HEK293 (cell line): ENCODE data around the gene ACKR1.

Experiments used
- CTCF ChIA-PET: fragments of 350-600 bp; formaldehyde crosslinking; extraction: SDS; loops from one replicate; lab custom pipeline; 2021; ENCODE audit warnings: antibody characterized with exemption; lab: Yijun Ruan, JAX
- POLR2A ChIA-PET: fragments of 300-600 bp; formaldehyde crosslinking; extraction: SDS; loops from one replicate; lab custom pipeline; 2020; ENCODE audit warnings: antibody characterized with exemption, inconsistent platforms; lab: Yijun Ruan, JAX
- H3K27ac ChIP-seq: fragments of 200-500 bp; sonication (Bioruptor generic); 2 replicates; pipeline ENCODE4 v1.5.1; 2014; ENCODE audit warnings: low read depth, low read length, control low read depth, inconsistent platforms; ENCODE audit errors: extremely low read depth
- H3K36me3 ChIP-seq, 2 experiments: fragments of 200-500 bp in 1 of 2; sonication (Bioruptor generic) in 1 of 2; 1 replicate in 1 of 2; 2 replicates in 1 of 2; pipeline ENCODE4 v1.5.1; 2014 to 2017; ENCODE audit warnings: inconsistent platforms in 2 of 2, low read length in 2 of 2; ENCODE audit not compliant: control insufficient read depth in 2 of 2, insufficient read depth in 1 of 2
- H3K4me1 ChIP-seq: fragments of 200-500 bp; sonication (Bioruptor generic); 2 replicates; pipeline ENCODE4 v1.5.1; 2014; ENCODE audit warnings: mild to moderate bottlenecking, low read length, inconsistent platforms; ENCODE audit not compliant: control insufficient read depth, insufficient read depth
- H3K4me3 ChIP-seq: 2 replicates; pipeline ENCODE4 v1.5.1; 2011; ENCODE audit warnings: low read depth, mild to moderate bottlenecking, control low read depth, low read length, moderate library complexity
- H3K9me3 ChIP-seq: fragments of 200-500 bp; sonication (Bioruptor generic); 2 replicates; pipeline ENCODE4 v1.5.1; 2014; ENCODE audit warnings: low read depth, low read length, inconsistent platforms; ENCODE audit not compliant: control insufficient read depth, insufficient read depth
- HOXA7 ChIP-seq: sonication (generic); formaldehyde crosslinking; IDR thresholded peaks from 2 replicates; pipeline ENCODE4 v1.8.1; 2022; ENCODE audit warnings: missing genetic modification reagents, borderline replicate concordance
- KLF17 ChIP-seq: fragments of 450-650 bp; formaldehyde crosslinking; IDR thresholded peaks from 2 replicates; pipeline ENCODE4 v1.5.1; 2016; ENCODE audit warnings: missing biosample characterization, missing genetic modification characterization
- KLF7 ChIP-seq: fragments of 450-650 bp; formaldehyde crosslinking; IDR thresholded peaks from 2 replicates; pipeline ENCODE4 v1.5.1; 2016; ENCODE audit warnings: missing biosample characterization, missing genetic modification characterization, borderline replicate concordance
- PRDM4 ChIP-seq: fragments of 450-650 bp; formaldehyde crosslinking; IDR thresholded peaks from 2 replicates; pipeline ENCODE4 v1.5.1; 2017; ENCODE audit warnings: missing biosample characterization, missing genetic modification characterization
- REPIN1 ChIP-seq: fragments of 450-650 bp; formaldehyde crosslinking; IDR thresholded peaks from 2 replicates; pipeline ENCODE4 v1.5.1; 2017; ENCODE audit warnings: missing biosample characterization, missing genetic modification characterization, low read depth
- YY1 ChIP-seq: fragments of 450-650 bp; formaldehyde crosslinking; IDR thresholded peaks from 2 replicates; pipeline ENCODE4 v1.5.1; 2018; ENCODE audit warnings: missing biosample characterization, missing genetic modification characterization
- ZBTB17 ChIP-seq: fragments of 450-650 bp; formaldehyde crosslinking; IDR thresholded peaks from 2 replicates; pipeline ENCODE4 v1.5.1; 2016; ENCODE audit warnings: missing biosample characterization, missing genetic modification characterization
- ZBTB6 ChIP-seq: fragments of 450-650 bp; formaldehyde crosslinking; IDR thresholded peaks from 2 replicates; pipeline ENCODE4 v1.5.1; 2017; ENCODE audit warnings: missing biosample characterization, missing genetic modification characterization
- ZNF121 ChIP-seq: fragments of 450-650 bp; formaldehyde crosslinking; IDR thresholded peaks from 2 replicates; pipeline ENCODE4 v1.5.1; 2016; ENCODE audit warnings: missing biosample characterization, missing genetic modification characterization
- ZNF214 ChIP-seq: fragments of 450-650 bp; formaldehyde crosslinking; IDR thresholded peaks from 2 replicates; pipeline ENCODE4 v1.5.1; 2017; ENCODE audit warnings: missing biosample characterization, mild to moderate bottlenecking, missing genetic modification characterization, borderline replicate concordance
- ZNF248 ChIP-seq: fragments of 450-650 bp; formaldehyde crosslinking; IDR thresholded peaks from 2 replicates; pipeline ENCODE4 v1.5.1; 2017; ENCODE audit warnings: missing biosample characterization, missing genetic modification characterization
- ZNF280D ChIP-seq: fragments of 450-650 bp; formaldehyde crosslinking; IDR thresholded peaks from 2 replicates; pipeline ENCODE4 v1.5.1; 2016; ENCODE audit warnings: missing biosample characterization, missing genetic modification characterization
- ZNF341 ChIP-seq: fragments of 450-650 bp; formaldehyde crosslinking; IDR thresholded peaks from 2 replicates; pipeline ENCODE4; 2016; ENCODE audit warnings: low read depth, missing biosample characterization, missing genetic modification characterization
- ZNF513 ChIP-seq: fragments of 450-650 bp; IDR thresholded peaks from 2 replicates; pipeline ENCODE4 v1.5.1; 2018; ENCODE audit warnings: missing biosample characterization, missing genetic modification characterization
- ZNF549 ChIP-seq: fragments of 450-650 bp; IDR thresholded peaks from 2 replicates; pipeline ENCODE4 v1.5.1; 2018; ENCODE audit warnings: missing biosample characterization, missing genetic modification characterization, mild to moderate bottlenecking, inconsistent platforms, moderate library complexity
- ZNF558 ChIP-seq: fragments of 450-650 bp; formaldehyde crosslinking; IDR thresholded peaks from 2 replicates; pipeline ENCODE4 v1.5.1; 2016; ENCODE audit warnings: missing biosample characterization, missing genetic modification characterization
- ZNF585B ChIP-seq: fragments of 450-650 bp; formaldehyde crosslinking; IDR thresholded peaks from 2 replicates; pipeline ENCODE4 v1.5.1; 2016; ENCODE audit warnings: missing biosample characterization, missing genetic modification characterization
- ZNF645 ChIP-seq: fragments of 450-650 bp; formaldehyde crosslinking; IDR thresholded peaks from 2 replicates; pipeline ENCODE4; 2016; ENCODE audit warnings: missing biosample characterization, missing genetic modification characterization
- ZNF658 ChIP-seq: fragments of 450-650 bp; formaldehyde crosslinking; IDR thresholded peaks from 2 replicates; pipeline ENCODE4; 2016; ENCODE audit warnings: missing biosample characterization, missing genetic modification characterization
- ZNF670 ChIP-seq: fragments of 450-650 bp; formaldehyde crosslinking; IDR thresholded peaks from 2 replicates; pipeline ENCODE4 v1.5.1; 2016; ENCODE audit warnings: missing biosample characterization, missing genetic modification characterization, low read depth
- ZNF768 ChIP-seq: fragments of 450-650 bp; formaldehyde crosslinking; IDR thresholded peaks from 2 replicates; pipeline ENCODE4 v1.5.1; 2018; ENCODE audit warnings: missing biosample characterization, mild to moderate bottlenecking, missing genetic modification characterization
- ZNF791 ChIP-seq: fragments of 450-650 bp; formaldehyde crosslinking; IDR thresholded peaks from 2 replicates; pipeline ENCODE4 v1.5.1; 2016; ENCODE audit warnings: missing biosample characterization, missing genetic modification characterization
- ZXDB ChIP-seq: fragments of 450-650 bp; formaldehyde crosslinking; IDR thresholded peaks from 2 replicates; pipeline ENCODE4 v1.5.1; 2016; ENCODE audit warnings: missing biosample characterization, missing genetic modification characterization

ACKR1 gene

GRCh38 chr1:159184201-159184600, 20.5 kb upstream of the ACKR1 start:
- Histone ChIP-seq H3K4me3 (no peak overlapping the region), H3K4me1 (no peaks in the 10 kb centered on the region), H3K36me3 (no peaks in the 10 kb centered on the region), H3K27ac (no peak overlapping the region), H3K9me3 (no peaks in the 10 kb centered on the region)
- TF ChIP-seq ZNF585B (tag by site-specific recombination) (no peak), ZNF645 (tag by site-specific recombination) (no peak), ZNF121 (no peak), ZNF513 (tag by site-specific recombination) (peak; percentile 40; the same call in 1 of the 2 replicates), REPIN1 (tag by site-specific recombination) (no peak), HOXA7 (no peak)
- CTCF ChIA-PET, result interaction anchor here (2.4 kb wide), 1 partner anchor 13 kb away, joined by 13 read pairs; no protein-coding TSS in a partner anchor
- POLR2A ChIA-PET, result no interaction called here

GRCh38 chr1:159185121-159185520, 19.6 kb upstream of the ACKR1 start:
- POLR2A ChIA-PET, result no interaction called here
- TF ChIP-seq KLF17 (no peak), ZBTB6 (no peak), ZNF248 (tag by site-specific recombination) (no peak)
- CTCF ChIA-PET, result no interaction called here

GRCh38 chr1:159187033-159187432, 17.6 kb upstream of the ACKR1 start:
- H3K27ac ChIP-seq, result no peak overlapping the region
- no peaks in the 10 kb centered on the region for H3K4me1 ChIP-seq
- H3K36me3 ChIP-seq, result no peaks in the 10 kb centered on the region
- H3K4me3 ChIP-seq, result no peak overlapping the region
- H3K9me3 ChIP-seq, result no peaks in the 10 kb centered on the region
- ChIA-PET POLR2A (no interaction called here), CTCF (no interaction called here)
- TF ChIP-seq ZXDB (tag by site-specific recombination) (no peak), ZNF658 (tag by site-specific recombination) (no peak), ZBTB17 (tag by site-specific recombination) (no peak), ZNF558 (no peak), ZNF791 (no peak), ZNF214 (no peak), YY1 (tag by site-specific recombination) (no peak), PRDM4 (tag by site-specific recombination) (no peak), KLF7 (tag by site-specific recombination) (no peak), ZNF670 (tag by site-specific recombination) (no peak), ZNF280D (no peak), ZNF341 (tag by site-specific recombination) (no peak), ZNF768 (tag by site-specific recombination) (no peak), ZNF549 (tag by site-specific recombination) (no peak)

More at GRCh38 chr1:159185121-159185520, 19.6 kb upstream of the ACKR1 start:
- no peaks in the 10 kb centered on the region for H3K4me1 ChIP-seq
- no peaks in the 10 kb centered on the region for H3K9me3 ChIP-seq
- H3K36me3 ChIP-seq, result no peaks in the 10 kb centered on the region
- no peak overlapping the region for H3K4me3 ChIP-seq
- H3K27ac ChIP-seq, result no peak overlapping the region
